HEK293 (cell line): ENCODE data around the gene MTPN.

ENCODE experiments used
- CTCF ChIP-seq: fragments of 450-650 bp; formaldehyde crosslinking; IDR thresholded peaks from 2 replicates; pipeline ENCODE4 v1.5.1; 2016; ENCODE audit warnings: missing biosample characterization, missing genetic modification characterization
- KLF16 ChIP-seq: fragments of 450-650 bp; formaldehyde crosslinking; IDR thresholded peaks from 2 replicates; pipeline ENCODE4 v1.5.1; 2017; ENCODE audit warnings: missing biosample characterization, missing genetic modification characterization
- KLF17 ChIP-seq: fragments of 450-650 bp; formaldehyde crosslinking; IDR thresholded peaks from 2 replicates; pipeline ENCODE4 v1.5.1; 2016; ENCODE audit warnings: missing biosample characterization, missing genetic modification characterization
- RBAK ChIP-seq: fragments of 450-650 bp; formaldehyde crosslinking; IDR thresholded peaks from 2 replicates; pipeline ENCODE4 v1.5.1; 2016; ENCODE audit warnings: missing biosample characterization, missing genetic modification characterization
- REST ChIP-seq: fragments of 450-650 bp; formaldehyde crosslinking; IDR thresholded peaks from 2 replicates; pipeline ENCODE4 v1.5.1; 2016; ENCODE audit warnings: missing biosample characterization, missing genetic modification characterization
- YY1 ChIP-seq: fragments of 450-650 bp; formaldehyde crosslinking; IDR thresholded peaks from 2 replicates; pipeline ENCODE4 v1.5.1; 2018; ENCODE audit warnings: missing biosample characterization, missing genetic modification characterization
- ZBTB7A ChIP-seq: fragments of 450-650 bp; formaldehyde crosslinking; IDR thresholded peaks from 2 replicates; pipeline ENCODE4 v1.5.1; 2016; ENCODE audit warnings: low read depth, missing biosample characterization, missing genetic modification characterization
- ZNF146 ChIP-seq: fragments of 450-650 bp; formaldehyde crosslinking; IDR thresholded peaks from 2 replicates; pipeline ENCODE4 v1.5.1; 2016; ENCODE audit warnings: missing biosample characterization, missing genetic modification characterization
- ZNF223 ChIP-seq: fragments of 450-650 bp; formaldehyde crosslinking; IDR thresholded peaks from 2 replicates; pipeline ENCODE4 v1.5.1; 2016; ENCODE audit warnings: missing biosample characterization, missing genetic modification characterization
- ZNF362 ChIP-seq: fragments of 450-650 bp; formaldehyde crosslinking; IDR thresholded peaks from 2 replicates; pipeline ENCODE4 v1.5.1; 2016; ENCODE audit warnings: missing biosample characterization, missing genetic modification characterization
- ZNF416 ChIP-seq: fragments of 450-650 bp; formaldehyde crosslinking; IDR thresholded peaks from 2 replicates; pipeline ENCODE4 v1.5.1; 2016; ENCODE audit warnings: missing biosample characterization, missing genetic modification characterization
- ZNF626 ChIP-seq: fragments of 450-650 bp; sonication (Bioruptor Pico); formaldehyde crosslinking; IDR thresholded peaks from 2 replicates; pipeline ENCODE4 v1.5.1; 2018; ENCODE audit warnings: missing biosample characterization, missing genetic modification characterization, inconsistent platforms
- ZNF645 ChIP-seq: fragments of 450-650 bp; formaldehyde crosslinking; IDR thresholded peaks from 2 replicates; pipeline ENCODE4; 2016; ENCODE audit warnings: missing biosample characterization, missing genetic modification characterization

DNA sequence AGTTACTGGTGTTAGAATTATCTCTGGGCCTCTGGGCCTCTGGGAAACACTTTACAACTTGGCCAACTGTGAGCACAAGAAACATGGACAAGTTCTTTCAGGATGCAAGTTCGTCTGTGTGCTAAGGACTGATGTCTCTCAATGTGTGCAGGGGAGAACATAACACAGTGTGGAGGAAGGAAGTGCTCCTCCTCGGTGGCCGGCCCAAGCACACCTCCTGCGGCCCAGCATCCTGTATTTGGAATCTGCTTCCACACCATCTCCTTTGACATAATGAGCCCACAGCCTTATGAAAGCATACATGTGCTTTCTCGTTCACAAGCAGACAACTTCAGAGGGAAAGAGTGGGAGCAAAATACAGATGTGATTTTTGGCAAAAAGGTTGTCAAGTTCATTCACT is 59.0 kb downstream of the MTPN start:
- TF ChIP-seq ZNF645 (tag by site-specific recombination) (no peak), ZBTB7A (no peak), RBAK (no peak), REST (tag by site-specific recombination) (no peak), KLF16 (tag by site-specific recombination) (no peak), ZNF626 (no peak), ZNF223 (tag by site-specific recombination) (no peak), KLF17 (tag by site-specific recombination) (no peak), ZNF362 (tag by site-specific recombination) (no peak), ZNF416 (tag by site-specific recombination) (no peak), ZNF146 (tag by site-specific recombination) (no peak), CTCF (tag by site-specific recombination) (no peak), YY1 (tag by site-specific recombination) (no peak)
